GM12878 (cell line): ENCODE data around the gene DHDH. TPM values are rescaled to one million over a fixed set of nuclear protein-coding genes. Genes with fewer than 3 reads are reported as not detected.
A peak's percentile ranks its signal among the peaks of the same experiment; 100 is the strongest.

Source experiments
- BRCA1 ChIP-seq: IDR thresholded peaks from 2 replicates; pipeline ENCODE4 v1.6.1; 2011; ENCODE audit warnings: low read depth, low read length, improper control_type of control experiment
- EGR1 ChIP-seq, 2 experiments: IDR thresholded peaks; 1 replicate in 1 of 2; 2 replicates in 1 of 2; pipeline ENCODE4 v1.6.1; 2011 to 2012; ENCODE audit warnings: low read depth in 2 of 2, low read length in 2 of 2, borderline replicate concordance in 1 of 2, mild to moderate bottlenecking in 1 of 2, moderate library complexity in 1 of 2
- KAT2A ChIP-seq: conservative IDR thresholded peaks from 2 replicates; pipeline ENCODE4 v1.6.1; 2011; ENCODE audit warnings: low read depth, low read length; ENCODE audit not compliant: control insufficient read depth
- KLF5 ChIP-seq: fragments of 450-650 bp; IDR thresholded peaks from 2 replicates; pipeline ENCODE4 v1.6.1; 2014; ENCODE audit warnings: mild to moderate bottlenecking; ENCODE audit not compliant: partially characterized antibody
- MEF2A ChIP-seq: IDR thresholded peaks from 2 replicates; pipeline ENCODE4 v1.6.1; 2011; ENCODE audit warnings: low read depth, mild to moderate bottlenecking, low read length, moderate library complexity; ENCODE audit not compliant: insufficient read depth
- PML ChIP-seq: IDR thresholded peaks from 2 replicates; pipeline ENCODE4 v1.6.1; 2012; ENCODE audit warnings: low read length, inconsistent platforms
- SIN3A ChIP-seq: IDR thresholded peaks from 2 replicates; pipeline ENCODE4 v1.6.1; 2012; ENCODE audit warnings: low read depth, low read length, improper control_type of control experiment
- SMARCA5 ChIP-seq: fragments of 450-650 bp; IDR thresholded peaks from 2 replicates; pipeline ENCODE4 v1.6.1; 2017; ENCODE audit warnings: mild to moderate bottlenecking
- SREBF1 ChIP-seq: IDR thresholded peaks from 2 replicates; pipeline ENCODE4 v1.6.1; 2012; ENCODE audit warnings: mild to moderate bottlenecking, low read length
- ZNF217 ChIP-seq: fragments of 450-650 bp; IDR thresholded peaks from 2 replicates; pipeline ENCODE4 v1.6.1; 2017; ENCODE audit warnings: antibody characterized with exemption, mild to moderate bottlenecking
- polyA plus RNA-seq, 11 experiments: library from polyadenylated mRNA; depleted of rRNA in 4 of 11; unstranded in 6 of 11; stranded (reverse) in 5 of 11; fragments of >200 nt; fragmentation: Nextera tagmentation in 4 of 11; fragmentation: Illumina TruSeq in 1 of 11; extraction: Ambion mirVana in 4 of 11; extraction: Trizol in 1 of 11; gene quantifications; 1 replicate in 1 of 11; 2 replicates in 10 of 11; pipeline versions ENCODE4 v1.2.1 to v1.2.3, GENCODE V29; 2011 to 2016; ENCODE audit warnings: inconsistent platforms in 2 of 11, missing spikeins in 2 of 11, low read depth in 1 of 11
- total RNA-seq, 4 experiments: library from RNA; depleted of rRNA in 3 of 4; stranded (reverse); fragments of >200 nt in 3 of 4; fragmentation: Illumina TruSeq in 1 of 4; extraction: Trizol in 1 of 4; gene quantifications; 2 replicates each; pipeline versions ENCODE4 v1.2.1 to v1.2.3, GENCODE V29; 2013 to 2021
- TF ChIP-seq, protein P1 (sequence below): IDR thresholded peaks from 2 replicates; pipeline ENCODE4 v1.6.1; 2012; ENCODE audit warnings: low read depth, low read length, improper control_type of control experiment
- TF ChIP-seq, protein P2 (sequence below): IDR thresholded peaks from 2 replicates; pipeline ENCODE4 v1.6.1; 2012; ENCODE audit warnings: mild to moderate bottlenecking, low read depth, low read length

Gene DHDH
- total and polyA plus RNA-seq, 10 of the 15 experiments (the other 5 are each of a cell fraction or from before 2014, with no cell fraction given) = 0.13 to 0.21 (median 0.15) TPM; not detected in 7

DNA sequence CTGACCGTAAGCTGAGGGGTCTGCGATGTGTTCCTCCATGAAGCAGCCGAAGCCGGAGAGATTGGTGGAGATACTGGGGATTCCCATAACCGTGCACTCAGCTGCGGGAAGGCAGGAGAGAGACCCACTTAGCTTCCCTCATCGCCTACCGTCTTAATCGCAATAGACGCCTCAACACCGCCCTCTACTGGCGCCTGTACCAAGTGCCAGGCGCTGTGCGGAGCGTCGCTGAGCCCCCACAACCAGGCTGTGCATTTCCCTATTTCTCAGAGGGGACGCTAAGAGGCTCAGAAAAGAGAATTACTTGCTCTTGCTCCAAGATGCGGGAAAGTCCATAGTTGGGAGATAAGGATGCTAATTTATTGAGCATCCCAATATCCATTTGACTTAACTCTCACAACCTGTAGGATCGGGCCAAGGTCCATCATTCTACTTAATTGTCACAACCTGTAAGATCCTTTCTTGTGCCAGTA is 37.5 kb downstream of the DHDH start (continued):
- TF ChIP-seq BRCA1 (no peak), PML (no peak), SIN3A (no peak), KLF5 (no peak), KAT2A (no peak), EGR1 (IDR thresholded peaks at IDR 0.05; ENCODE audit: borderline replicate concordance in 1 of 2, low read depth in 2 of 2, low read length in 2 of 2) (no peak), SREBF1 (no peak), SMARCA5 (peak; percentile 72), ZNF217 (no peak), MEF2A (no peak)
- TF ChIP-seq, protein P1, sequence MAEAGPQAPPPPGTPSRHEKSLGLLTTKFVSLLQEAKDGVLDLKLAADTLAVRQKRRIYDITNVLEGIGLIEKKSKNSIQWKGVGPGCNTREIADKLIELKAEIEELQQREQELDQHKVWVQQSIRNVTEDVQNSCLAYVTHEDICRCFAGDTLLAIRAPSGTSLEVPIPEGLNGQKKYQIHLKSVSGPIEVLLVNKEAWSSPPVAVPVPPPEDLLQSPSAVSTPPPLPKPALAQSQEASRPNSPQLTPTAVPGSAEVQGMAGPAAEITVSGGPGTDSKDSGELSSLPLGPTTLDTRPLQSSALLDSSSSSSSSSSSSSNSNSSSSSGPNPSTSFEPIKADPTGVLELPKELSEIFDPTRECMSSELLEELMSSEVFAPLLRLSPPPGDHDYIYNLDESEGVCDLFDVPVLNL = no peak
- TF ChIP-seq, protein P2, sequence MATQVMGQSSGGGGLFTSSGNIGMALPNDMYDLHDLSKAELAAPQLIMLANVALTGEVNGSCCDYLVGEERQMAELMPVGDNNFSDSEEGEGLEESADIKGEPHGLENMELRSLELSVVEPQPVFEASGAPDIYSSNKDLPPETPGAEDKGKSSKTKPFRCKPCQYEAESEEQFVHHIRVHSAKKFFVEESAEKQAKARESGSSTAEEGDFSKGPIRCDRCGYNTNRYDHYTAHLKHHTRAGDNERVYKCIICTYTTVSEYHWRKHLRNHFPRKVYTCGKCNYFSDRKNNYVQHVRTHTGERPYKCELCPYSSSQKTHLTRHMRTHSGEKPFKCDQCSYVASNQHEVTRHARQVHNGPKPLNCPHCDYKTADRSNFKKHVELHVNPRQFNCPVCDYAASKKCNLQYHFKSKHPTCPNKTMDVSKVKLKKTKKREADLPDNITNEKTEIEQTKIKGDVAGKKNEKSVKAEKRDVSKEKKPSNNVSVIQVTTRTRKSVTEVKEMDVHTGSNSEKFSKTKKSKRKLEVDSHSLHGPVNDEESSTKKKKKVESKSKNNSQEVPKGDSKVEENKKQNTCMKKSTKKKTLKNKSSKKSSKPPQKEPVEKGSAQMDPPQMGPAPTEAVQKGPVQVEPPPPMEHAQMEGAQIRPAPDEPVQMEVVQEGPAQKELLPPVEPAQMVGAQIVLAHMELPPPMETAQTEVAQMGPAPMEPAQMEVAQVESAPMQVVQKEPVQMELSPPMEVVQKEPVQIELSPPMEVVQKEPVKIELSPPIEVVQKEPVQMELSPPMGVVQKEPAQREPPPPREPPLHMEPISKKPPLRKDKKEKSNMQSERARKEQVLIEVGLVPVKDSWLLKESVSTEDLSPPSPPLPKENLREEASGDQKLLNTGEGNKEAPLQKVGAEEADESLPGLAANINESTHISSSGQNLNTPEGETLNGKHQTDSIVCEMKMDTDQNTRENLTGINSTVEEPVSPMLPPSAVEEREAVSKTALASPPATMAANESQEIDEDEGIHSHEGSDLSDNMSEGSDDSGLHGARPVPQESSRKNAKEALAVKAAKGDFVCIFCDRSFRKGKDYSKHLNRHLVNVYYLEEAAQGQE = no peak
